Measurements from ENCODE around the gene ATAD1.
"Not testable (repeated sequence)": the region's sequence is repeated elsewhere in the genome, so short reads cannot be mapped to it uniquely, and the experiment has no call there.

ATAD1 gene

GRCh38 chr10:87846711-87847110 is 28.7 kb upstream of the ATAD1 start:
- DNase-seq (ENCODE audit: low read depth, low spot score): not testable (repeated sequence)

GRCh38 chr10:87846023-87846422 is 28.0 kb upstream of the ATAD1 start:
- DNase-seq (ENCODE audit: low read depth, low spot score): no peak

GRCh38 chr10:87845624-87845998 is 27.6 kb upstream of the ATAD1 start:
- no peak for DNase-seq (ENCODE audit: low read depth, low spot score)

GRCh38 chr10:87844837-87845623 is 27.0 kb upstream of the ATAD1 start:
- no peak for DNase-seq (ENCODE audit: low read depth, low spot score)

GRCh38 chr10:87843714-87844113 is 25.7 kb upstream of the ATAD1 start:
- no peak for DNase-seq (ENCODE audit: low read depth, low spot score)

DNA sequence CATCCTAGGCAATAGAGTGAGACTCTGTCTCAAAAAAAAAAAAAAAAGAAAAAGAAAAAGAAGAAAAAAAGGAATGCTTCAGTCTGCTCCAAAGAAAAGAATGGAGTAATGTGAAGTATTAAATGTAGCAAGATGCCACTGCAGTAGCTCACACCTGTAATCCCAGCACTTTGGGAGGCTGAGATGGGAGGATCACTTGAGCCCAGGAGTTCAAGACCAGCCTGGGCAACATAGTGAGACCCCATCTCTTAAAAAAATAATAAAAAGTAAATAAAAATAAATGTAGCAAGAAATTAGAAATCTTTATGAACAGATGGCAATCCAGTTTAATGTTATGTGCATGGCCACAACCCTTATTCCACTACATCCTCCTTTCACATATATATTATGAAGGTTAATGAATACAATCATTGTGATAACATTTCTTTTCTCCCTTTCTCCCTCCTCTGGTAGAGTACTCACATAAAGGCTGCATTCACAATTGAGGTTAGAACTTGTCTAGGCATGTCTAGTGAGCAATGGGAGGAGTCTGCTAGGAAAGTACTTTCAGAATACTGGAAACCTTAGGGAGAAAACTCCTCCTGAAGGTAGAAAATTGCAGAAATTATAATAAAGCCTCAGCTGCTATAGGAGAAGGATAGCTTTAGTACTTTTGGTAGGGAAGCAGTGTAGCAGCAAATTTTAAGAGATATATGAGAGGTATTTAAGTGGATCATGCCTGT is 24.9 kb upstream of the ATAD1 start:
- DNase-seq (ENCODE audit: low read depth, low spot score): no peak

DNA sequence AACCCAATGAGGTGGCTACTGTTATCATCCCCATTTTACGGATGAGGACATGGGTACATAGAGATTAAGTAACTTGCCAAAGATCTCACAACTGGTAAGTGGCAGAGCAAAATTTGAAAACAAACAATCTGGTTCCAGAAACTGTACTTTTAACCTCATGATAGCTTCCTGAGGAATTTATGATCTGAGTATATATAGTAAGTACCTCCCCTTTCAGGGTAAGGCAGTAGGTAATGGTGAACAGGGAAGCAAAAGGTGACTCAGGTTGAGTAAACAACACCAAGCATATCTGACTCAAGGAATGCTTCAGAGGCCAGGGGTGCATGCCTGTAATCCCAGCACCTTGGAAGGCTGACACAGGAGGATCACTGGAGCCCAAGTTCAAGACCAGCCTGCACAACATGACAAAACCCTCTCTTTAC is 24.2 kb upstream of the ATAD1 start:
- no peak for DNase-seq (ENCODE audit: low read depth, low spot score)

GRCh38 chr10:87841186-87841585 is 23.2 kb upstream of the ATAD1 start:
- DNase-seq (ENCODE audit: low read depth, low spot score): no peak

- no peak for DNase-seq (ENCODE audit: low read depth, low spot score)
These were observed 20.6 kb upstream of the ATAD1 start for GRCh38 chr10:87838650-87839049.

DNA sequence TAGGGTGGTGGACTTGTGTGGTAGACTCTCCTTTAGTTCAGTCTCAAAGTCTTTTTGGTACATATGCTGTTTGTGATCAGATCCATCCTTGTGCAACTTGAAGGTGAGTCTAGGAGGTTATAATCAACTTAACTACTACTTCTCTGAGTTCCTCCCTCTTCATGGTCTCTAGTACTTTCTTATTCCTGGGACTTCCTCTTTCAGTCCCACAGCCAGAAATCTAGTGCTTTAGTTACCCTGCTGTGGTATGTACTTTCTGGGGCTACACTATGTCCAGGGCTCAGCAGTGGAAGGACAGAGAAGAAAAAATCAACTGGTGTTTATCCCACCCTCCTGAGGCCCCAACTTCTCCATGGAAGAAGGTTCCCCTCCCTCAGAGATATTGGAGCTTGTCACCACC is 19.4 kb upstream of the ATAD1 start:
- no peak for DNase-seq (ENCODE audit: low read depth, low spot score)

GRCh38 chr10:87836098-87836497 is 18.1 kb upstream of the ATAD1 start:
- DNase-seq (ENCODE audit: low read depth, low spot score): no peak

GRCh38 chr10:87829986-87830729 is 12.1 kb upstream of the ATAD1 start:
- DNase-seq (ENCODE audit: low read depth, low spot score): no peak

DNA sequence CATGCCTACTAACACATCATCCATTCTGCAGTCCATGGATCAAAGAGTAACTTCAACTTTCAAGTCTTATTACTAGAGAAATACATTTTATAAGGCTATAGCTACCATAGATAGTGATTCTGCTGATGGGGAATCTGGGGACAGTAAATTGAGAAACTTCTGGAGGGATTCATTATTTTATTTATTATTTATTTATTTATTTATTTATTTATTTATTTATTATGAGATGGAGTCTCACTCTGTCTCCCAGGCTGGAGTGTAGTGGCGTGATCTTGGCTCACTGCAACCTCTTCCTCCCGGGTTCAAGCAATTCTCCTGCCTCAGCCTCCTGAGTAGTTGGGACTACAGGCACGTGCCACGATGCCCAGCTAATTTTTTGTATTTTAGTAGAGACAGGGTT is 11.0 kb upstream of the ATAD1 start:
- DNase-seq (ENCODE audit: low read depth, low spot score): not testable (repeated sequence)

DNA sequence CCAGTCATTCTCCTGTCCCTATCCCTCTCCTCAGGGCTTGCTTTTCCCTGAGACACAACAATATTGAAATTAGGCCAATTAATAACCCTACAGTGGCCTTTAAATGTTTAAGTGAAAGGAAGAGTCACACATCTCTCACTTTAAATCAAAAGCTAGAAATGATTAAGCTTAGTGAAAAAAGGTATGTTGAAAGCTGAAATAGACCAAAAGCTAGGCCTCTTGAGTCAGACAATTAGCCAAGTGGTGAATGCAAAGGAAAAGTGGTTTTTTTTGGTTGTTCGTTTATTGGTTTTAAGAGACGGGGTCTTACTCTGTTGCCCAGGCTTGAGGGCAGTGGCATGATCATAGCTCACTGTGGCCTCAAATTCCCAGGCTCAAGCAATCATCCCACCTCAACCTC is 9.7 kb upstream of the ATAD1 start:
- no peak for DNase-seq (ENCODE audit: low read depth, low spot score)

- no peak for DNase-seq (ENCODE audit: low read depth, low spot score)
These were observed 8.6 kb upstream of the ATAD1 start for GRCh38 chr10:87826653-87827052.

- DNase-seq (ENCODE audit: low read depth, low spot score): no peak
These were observed 1.2 kb upstream of the ATAD1 start for GRCh38 chr10:87819289-87819585.

- DNase-seq (ENCODE audit: low read depth, low spot score): peak; percentile 48
These were observed 671 bp upstream of the ATAD1 start for GRCh38 chr10:87818505-87819288.

DNA sequence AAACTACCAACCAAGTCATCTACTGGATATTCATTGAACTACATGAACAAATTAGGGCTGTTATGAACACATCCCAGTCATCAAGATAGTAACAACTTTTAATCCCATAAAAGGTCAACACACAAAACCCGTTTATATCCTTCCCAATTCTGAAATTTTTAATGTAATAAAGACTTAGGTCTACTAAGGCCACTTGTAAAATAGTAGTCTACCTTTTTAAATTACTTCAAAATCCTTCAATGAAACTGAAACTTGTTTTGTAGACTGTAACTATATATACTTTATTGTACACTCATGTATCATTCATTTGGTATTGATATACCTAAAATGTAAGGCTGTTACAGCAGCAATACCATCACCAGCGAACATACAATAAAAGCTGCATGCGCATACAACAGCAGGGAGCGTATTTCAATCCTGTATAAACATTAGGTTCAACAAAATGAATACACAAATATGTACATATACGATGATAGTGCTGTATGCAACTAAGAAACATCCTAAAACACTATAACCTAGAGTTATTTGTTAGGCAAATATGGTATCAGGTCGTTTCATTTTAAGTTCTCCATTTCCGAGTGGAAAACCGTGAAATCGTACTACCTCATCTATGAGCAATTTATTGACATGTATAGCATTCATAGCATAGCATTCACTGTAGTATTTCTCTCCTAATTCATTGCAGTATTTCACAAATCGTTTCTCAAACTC is 973 bp downstream of the ATAD1 start:
- no peak for DNase-seq (ENCODE audit: low read depth, low spot score)

- no peak for DNase-seq (ENCODE audit: low read depth, low spot score)
These were observed 1.7 kb downstream of the ATAD1 start for GRCh38 chr10:87816163-87816897.

- DNase-seq (ENCODE audit: low read depth, low spot score): no peak
These were observed 13.0 kb downstream of the ATAD1 start for GRCh38 chr10:87804939-87805569.

Measured in activated CD4-positive, CD25-positive, alpha-beta regulatory T cell treated with anti-CD3 and anti-CD28 coated beads, Interleukin-2, amount 50 U/mL, for 16 hours (primary cell).